ENCODE results near the gene LSAMP.
A peak's percentile ranks its signal among the peaks of the same experiment; 100 is the strongest.

Gene LSAMP

GRCh38 chr3:115980709-115981108 lies 464.6 kb downstream of the LSAMP start:
- no peak overlapping the region for H3K4me3 ChIP-seq (ENCODE audit: control insufficient read depth, low read depth, low read length)
- DNase-seq (ENCODE audit: low read depth): no peak
- TF ChIP-seq, protein P1, sequence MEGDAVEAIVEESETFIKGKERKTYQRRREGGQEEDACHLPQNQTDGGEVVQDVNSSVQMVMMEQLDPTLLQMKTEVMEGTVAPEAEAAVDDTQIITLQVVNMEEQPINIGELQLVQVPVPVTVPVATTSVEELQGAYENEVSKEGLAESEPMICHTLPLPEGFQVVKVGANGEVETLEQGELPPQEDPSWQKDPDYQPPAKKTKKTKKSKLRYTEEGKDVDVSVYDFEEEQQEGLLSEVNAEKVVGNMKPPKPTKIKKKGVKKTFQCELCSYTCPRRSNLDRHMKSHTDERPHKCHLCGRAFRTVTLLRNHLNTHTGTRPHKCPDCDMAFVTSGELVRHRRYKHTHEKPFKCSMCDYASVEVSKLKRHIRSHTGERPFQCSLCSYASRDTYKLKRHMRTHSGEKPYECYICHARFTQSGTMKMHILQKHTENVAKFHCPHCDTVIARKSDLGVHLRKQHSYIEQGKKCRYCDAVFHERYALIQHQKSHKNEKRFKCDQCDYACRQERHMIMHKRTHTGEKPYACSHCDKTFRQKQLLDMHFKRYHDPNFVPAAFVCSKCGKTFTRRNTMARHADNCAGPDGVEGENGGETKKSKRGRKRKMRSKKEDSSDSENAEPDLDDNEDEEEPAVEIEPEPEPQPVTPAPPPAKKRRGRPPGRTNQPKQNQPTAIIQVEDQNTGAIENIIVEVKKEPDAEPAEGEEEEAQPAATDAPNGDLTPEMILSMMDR (IDR thresholded peaks at IDR 0.05; ENCODE audit: control insufficient read depth, insufficient read depth, low read depth, low read length, missing control alignments): no peak

- H3K4me3 ChIP-seq (ENCODE audit: control insufficient read depth, low read depth, low read length): no peak overlapping the region
- TF ChIP-seq, protein P1 (IDR thresholded peaks at IDR 0.05; ENCODE audit: control insufficient read depth, insufficient read depth, low read depth, low read length, missing control alignments): no peak
- no peak for DNase-seq (ENCODE audit: low read depth)
Observed at GRCh38 chr3:115977866-115978265, 467.4 kb downstream of the LSAMP start.

DNA sequence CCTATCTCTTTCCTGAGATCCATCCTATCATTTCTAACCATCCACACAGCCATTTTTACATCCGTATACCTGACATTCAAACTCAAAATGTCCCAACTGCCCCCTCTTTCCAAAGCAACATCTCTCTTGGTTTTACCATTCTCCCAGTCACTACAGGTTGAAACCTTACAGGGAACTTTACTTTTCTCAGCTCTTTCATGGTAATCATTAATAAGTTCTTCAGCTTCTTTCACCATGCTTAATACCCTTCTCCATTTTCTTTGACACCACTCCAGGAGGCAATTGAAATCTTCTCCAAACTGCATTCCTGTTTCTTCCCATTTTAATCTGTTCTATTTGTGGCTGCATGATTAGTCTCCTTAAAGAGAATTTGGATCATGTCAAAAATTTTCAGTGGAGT lies 469.5 kb downstream of the LSAMP start:
- TF ChIP-seq, protein P1 (IDR thresholded peaks at IDR 0.05; ENCODE audit: control insufficient read depth, insufficient read depth, low read depth, low read length, missing control alignments): no peak
- no peak for DNase-seq (ENCODE audit: low read depth)
- H3K4me3 ChIP-seq (ENCODE audit: control insufficient read depth, low read depth, low read length): no peak overlapping the region

GRCh38 chr3:115975353-115975752 lies 469.9 kb downstream of the LSAMP start:
- no peak overlapping the region for H3K4me3 ChIP-seq (ENCODE audit: control insufficient read depth, low read depth, low read length)
- TF ChIP-seq, protein P1 (IDR thresholded peaks at IDR 0.05; ENCODE audit: control insufficient read depth, insufficient read depth, low read depth, low read length, missing control alignments): no peak
- peak; percentile 40 for DNase-seq (ENCODE audit: low read depth)

- DNase-seq (ENCODE audit: low read depth): no peak
- TF ChIP-seq, protein P1 (IDR thresholded peaks at IDR 0.05; ENCODE audit: control insufficient read depth, insufficient read depth, low read depth, low read length, missing control alignments): no peak
- H3K4me3 ChIP-seq (ENCODE audit: control insufficient read depth, low read depth, low read length): no peak overlapping the region
Observed at GRCh38 chr3:115974940-115975339, 470.3 kb downstream of the LSAMP start.

- TF ChIP-seq, protein P1 (IDR thresholded peaks at IDR 0.05; ENCODE audit: control insufficient read depth, insufficient read depth, low read depth, low read length, missing control alignments): no peak
- no peak overlapping the region for H3K4me3 ChIP-seq (ENCODE audit: control insufficient read depth, low read depth, low read length)
- DNase-seq (ENCODE audit: low read depth): no peak
Observed at GRCh38 chr3:115968871-115969270, 476.4 kb downstream of the LSAMP start.

DNA sequence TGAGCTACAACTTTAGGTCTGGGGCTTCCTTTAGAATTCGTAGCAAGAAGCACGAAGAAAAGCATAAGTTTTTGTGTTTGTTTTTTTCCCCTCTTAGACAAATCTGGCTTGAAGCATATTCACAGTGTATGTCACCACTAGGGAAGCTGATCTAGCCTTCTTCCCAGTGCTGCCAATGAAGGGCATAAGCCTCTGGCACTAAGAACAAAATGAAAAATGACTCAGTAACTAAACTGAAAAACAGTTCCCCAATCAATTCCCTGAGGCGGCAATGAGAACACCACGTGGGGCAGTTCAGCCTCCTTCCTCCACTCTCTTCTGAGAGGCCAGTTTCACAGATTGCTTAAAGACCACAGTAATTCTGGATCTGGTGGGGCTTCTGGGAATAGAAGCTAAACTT lies 483.9 kb downstream of the LSAMP start:
- TF ChIP-seq, protein P1 (IDR thresholded peaks at IDR 0.05; ENCODE audit: control insufficient read depth, insufficient read depth, low read depth, low read length, missing control alignments): no peak
- DNase-seq (ENCODE audit: low read depth): no peak
- H3K4me3 ChIP-seq (ENCODE audit: control insufficient read depth, low read depth, low read length): no peak overlapping the region
